Measurements from ENCODE around the gene STUM.

DNA sequence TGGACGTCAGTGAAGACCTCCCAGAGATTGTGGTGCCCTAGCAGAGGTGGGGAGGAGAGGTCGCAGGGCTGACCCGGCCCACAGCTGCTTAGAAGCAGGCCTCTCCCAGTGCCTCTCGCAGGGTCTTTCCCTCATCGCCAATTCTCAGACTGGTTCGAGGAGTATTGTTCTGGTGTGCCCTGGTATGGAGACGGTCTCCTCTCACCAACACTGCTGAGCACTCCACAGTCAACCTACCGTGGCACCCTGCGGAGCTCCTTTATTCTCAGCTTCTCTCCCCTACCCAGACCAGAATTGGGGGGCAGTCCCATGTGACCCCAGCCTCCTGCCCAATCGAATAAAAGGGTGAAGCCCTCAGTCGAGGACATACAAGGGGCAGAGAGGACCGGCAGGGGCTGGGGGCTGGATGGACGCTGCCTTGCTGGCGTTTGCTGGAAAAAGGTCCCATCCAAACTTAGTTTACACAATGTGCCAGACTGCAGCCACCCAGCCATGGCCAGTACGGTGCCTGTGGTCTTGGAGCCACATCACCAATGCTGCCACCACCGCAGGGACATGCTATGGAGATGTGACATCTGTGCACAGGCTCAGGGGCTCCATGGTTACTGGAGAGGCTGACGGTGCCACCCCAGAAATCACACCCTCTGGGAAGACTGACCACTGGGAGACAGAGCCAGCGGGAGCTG, 80.8 kb downstream of the STUM start:
- no peak for TF ChIP-seq SUZ12 (IDR thresholded peaks at IDR 0.05)
- TF ChIP-seq, protein P1, sequence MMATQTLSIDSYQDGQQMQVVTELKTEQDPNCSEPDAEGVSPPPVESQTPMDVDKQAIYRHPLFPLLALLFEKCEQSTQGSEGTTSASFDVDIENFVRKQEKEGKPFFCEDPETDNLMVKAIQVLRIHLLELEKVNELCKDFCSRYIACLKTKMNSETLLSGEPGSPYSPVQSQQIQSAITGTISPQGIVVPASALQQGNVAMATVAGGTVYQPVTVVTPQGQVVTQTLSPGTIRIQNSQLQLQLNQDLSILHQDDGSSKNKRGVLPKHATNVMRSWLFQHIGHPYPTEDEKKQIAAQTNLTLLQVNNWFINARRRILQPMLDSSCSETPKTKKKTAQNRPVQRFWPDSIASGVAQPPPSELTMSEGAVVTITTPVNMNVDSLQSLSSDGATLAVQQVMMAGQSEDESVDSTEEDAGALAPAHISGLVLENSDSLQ (IDR thresholded peaks at IDR 0.05): no peak

Measured in HEK293T (cell line).